ENCODE results near the gene ZFPL1.

ZFPL1 gene

GRCh38 chr11:65129649-65130441 lies 45.8 kb downstream of the ZFPL1 start:
- DNase-seq (ENCODE audit: low spot score): no peak

DNA sequence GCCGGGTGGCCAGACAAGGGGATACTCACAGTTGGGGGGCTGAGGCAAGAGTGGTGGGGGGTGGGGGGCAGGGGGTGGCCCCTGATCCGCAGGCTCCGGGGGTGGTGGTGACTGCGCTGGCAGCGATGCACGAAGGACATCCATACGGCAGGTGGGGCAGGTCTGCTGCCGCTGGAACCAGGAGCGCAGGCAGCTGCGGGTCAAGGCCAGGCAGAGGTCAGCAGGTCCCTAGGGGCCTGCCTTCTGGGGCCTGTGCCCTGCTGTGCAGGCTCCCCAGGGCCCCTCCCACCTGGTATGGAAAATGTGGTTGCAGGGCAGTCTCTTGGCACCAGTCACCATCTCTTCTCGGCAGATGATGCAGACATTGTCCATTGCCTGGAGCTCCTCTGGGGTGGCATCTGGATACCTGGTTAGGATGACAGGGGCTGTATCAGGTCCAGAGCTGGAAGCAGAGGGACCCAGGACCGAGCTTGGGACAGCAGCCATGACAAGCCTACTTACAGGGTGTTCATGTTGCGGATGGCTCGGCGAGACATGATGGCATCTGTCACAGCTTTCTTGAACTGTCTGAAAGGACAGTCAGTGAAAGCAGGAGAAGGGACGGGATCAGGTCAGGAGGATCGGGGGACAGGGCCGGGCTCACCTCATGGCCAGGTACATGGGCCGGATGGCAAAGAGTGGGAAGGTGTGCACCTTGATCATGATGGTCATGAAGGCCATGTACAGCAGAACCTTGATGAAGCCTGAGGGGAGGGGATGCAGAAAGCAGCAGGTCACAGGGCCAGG lies 46.8 kb downstream of the ZFPL1 start:
- DNase-seq (ENCODE audit: low spot score): no peak

DNA sequence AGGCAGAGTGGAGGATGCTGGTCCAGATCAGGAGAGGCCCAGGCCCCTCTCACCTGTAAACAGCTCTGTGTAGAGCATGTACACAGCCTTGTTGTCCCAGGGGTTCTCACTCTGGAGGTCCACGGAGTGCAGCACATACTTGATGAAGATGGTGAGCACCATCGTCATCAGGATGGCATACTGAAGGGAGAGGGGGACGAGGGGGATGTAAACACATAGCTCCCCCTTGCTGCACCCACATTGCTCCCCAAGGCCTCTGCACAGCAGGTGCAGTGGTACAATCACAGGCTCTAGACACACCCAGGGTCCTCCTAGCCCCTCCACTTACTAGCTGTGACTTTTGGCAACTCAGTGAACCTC lies 47.4 kb downstream of the ZFPL1 start:
- DNase-seq (ENCODE audit: low spot score): no peak

- DNase-seq (ENCODE audit: low spot score): no peak
Observed at GRCh38 chr11:65131895-65132237, 47.8 kb downstream of the ZFPL1 start.

DNA sequence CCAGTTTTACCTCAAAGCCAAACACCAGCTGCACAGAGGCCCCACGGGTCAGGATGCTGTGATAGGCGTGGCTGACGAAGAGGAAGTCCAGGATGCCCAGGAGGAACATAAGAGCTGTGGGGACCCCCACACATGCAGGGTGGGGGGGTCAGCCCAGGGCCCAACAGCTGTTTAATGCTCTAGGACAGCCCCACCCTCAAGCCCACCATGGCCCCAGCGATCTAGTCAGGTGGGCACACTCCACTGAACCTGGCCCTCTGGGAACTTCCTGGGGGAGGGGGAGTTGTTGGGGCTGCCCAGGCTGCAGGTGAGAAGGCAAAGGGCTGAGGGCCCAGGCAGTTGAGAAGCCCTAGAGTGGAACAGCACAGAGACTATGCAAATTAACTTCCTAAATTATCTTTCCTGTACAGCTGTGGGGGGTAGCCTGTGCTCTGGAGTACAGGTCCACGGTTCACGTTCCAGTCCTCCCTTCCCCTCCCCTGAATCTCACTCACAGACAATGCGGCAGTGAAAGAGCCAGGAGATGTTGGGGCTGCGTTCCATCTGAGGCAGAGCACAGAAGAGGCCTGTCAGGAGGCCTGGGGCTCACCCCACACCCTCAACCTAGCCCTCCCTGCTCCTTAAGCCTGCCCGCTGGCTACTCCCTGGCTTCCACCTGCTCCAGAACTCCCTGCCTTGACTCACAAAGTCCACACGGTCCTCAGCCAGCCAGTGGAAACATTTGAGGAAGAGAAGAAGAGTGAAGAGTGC lies 48.4 kb downstream of the ZFPL1 start:
- no peak for DNase-seq (ENCODE audit: low spot score)

DNA sequence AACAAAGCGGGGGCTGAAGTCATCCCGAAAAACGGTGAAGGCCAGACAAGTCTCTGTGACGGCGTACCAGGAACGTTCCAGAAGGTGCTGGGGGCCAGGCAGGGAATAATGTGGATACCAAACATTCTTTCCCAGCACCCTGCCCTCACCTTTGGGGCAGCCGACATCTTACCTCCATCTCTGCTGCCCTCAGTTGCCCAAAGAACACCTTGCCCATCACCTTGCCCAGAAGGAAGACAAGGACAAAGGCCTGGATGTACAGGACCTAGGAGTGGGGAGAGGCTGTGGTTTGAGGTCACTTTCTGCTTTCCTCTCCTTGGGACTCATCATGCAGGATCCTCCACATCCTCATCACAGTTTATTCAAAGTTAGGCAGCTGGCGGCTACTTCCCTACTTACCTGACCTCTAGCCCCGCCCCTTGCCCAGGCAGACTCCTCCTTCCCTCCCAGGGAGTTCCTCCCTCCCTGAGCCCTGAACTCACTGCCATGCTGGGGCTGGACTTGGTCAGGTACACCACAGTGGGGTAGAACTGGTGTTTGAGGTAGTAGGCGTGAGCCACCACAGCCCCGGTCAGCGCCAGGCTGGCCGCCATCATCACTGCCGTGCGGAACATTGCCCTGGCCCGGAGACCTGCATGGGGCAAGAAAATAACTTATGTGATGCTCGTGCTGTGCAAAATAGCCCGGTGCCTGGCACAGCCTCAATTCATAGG lies 49.1 kb downstream of the ZFPL1 start:
- DNase-seq (ENCODE audit: low spot score): no peak

DNA sequence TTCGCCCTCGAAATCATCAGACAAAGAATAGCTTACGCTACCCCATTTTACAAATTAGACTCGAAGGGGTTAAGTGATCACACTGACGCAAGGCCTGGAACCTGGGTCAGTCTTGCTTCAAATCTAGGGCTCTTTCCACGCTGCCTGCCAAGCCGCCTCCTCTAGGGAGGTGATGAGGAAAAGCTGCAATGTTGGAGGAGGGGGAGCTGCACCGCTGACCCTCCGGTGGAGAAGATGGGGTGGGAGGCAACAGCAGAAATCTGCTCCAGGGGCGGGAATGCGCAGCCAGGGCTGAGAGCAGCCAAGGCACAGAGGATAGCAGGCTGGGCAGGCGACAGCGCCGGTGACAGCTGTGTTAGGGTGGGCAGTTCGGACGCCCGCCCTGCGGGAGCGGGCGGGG lies 49.7 kb downstream of the ZFPL1 start:
- no peak for DNase-seq (ENCODE audit: low spot score)

DNA sequence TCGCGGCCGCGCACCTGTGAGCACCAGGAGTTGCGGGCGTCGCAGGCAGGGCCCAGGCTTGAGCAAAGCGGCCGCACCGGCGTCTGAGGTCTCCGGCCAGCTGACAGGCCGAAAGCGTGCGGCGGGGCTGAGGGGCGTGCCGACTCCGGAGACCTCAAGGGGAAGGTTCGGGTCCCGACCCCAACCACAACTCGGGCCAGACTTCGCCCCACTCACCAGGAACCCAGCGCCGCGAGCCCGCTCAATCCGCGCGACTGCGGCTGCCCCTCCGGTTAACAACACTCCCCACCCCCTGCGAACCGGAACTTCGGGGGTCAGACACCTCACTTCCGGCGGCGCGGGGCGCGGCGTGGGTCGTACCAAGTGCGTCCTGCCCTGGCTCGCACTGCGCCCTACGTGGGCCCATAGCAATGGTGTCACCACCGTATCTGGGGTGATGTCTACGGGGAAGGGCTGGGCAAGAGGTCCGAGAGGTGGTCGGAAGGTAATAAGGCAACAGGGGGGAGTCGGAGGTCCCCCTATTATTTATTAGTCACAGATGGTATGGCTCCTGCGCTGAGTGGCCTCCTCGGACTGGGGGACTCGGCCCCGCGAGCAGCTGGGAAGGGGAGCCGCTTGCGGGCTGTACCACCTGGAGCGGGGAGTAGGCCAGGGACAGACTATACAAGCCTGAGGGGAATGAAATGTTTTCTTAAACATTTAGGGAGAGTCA lies 50.4 kb downstream of the ZFPL1 start, which contains the start of gene SYVN1:
Gene SYVN1 (minus strand): TSS at position 280 of the 712 bp plus-strand sequence. CDS start 918 bp downstream, outside the sequence.
- DNase-seq (ENCODE audit: low spot score): peak; percentile 93

- peak; percentile 98 for DNase-seq (ENCODE audit: low spot score)
Observed at GRCh38 chr11:65134952-65135632, 51.1 kb downstream of the ZFPL1 start.

DNA sequence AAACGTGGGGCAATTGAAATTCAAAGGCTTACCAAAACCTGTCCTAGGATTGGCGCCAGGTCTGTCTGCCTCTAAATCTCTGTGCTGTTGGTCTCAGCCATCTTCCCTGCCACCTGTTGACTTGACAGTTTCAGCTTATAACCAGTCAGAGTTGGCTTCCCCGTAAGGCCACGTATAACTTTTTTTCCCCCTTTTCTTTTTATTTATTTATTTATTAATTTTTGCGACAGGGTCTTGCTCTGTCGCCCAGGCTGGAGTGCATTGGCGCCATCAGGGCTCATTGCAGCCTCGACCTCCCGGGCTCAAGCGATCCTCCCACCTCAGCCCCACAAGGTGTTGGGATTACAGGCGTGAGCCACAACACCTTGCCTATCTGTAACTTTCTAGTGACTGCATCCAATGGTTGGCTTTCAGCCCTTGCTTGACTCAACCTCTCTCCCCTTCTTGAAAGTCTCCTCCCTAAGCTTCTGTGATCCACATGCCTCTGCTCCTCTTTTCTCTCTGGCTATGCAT lies 51.7 kb downstream of the ZFPL1 start:
- no peak for DNase-seq (ENCODE audit: low spot score)

DNA sequence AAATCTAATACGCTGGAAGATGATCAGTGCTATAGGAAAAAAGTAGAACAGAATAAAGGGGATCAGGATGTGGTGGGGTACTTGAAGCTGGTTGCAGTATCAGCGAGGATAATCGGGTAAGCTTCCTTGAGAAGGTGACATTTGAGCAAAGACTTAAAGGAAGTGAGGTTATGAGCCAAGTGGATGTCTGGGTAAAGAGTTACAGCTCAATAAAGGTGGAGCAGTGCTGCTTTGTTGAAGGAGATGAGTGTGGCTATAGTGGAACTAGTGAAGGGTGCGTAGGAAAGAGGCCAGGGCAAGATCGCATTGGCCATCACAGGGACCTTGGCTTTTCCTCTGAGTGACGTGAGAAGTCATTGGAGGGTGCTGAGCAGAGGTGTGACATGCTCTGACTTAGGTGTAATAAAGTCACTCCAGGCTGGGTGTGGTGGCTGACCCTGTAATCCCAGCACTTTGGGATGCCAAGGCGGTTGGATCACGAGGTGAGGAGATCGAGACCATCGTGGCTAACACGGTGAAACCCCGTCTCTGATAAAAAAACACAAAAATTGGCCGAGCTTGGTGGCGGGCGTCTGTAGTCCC lies 52.6 kb downstream of the ZFPL1 start:
- DNase-seq (ENCODE audit: low spot score): no peak

All from HuH-7 (cell line).